HCT116 (cell line): ENCODE measurements around the gene GJB2. TPM values are rescaled to one million over a fixed set of nuclear protein-coding genes. Genes with fewer than 3 reads are reported as not detected.

Source experiments
- ATAC-seq: fragments of 200-7000 bp; cut with Tn5 transposase; 2 replicates; pipeline ENCODE4 v1.9.1; 2020; ENCODE audit warnings: mild to moderate bottlenecking, moderate library complexity
- Bru-seq: library from RNA; stranded (reverse); fragments of 400-500 nt; gene quantifications from one replicate; lab custom pipeline; 2021; lab: Mats Ljungman, UMichigan
- BruChase-seq, 2 experiments: library from RNA; stranded (reverse); fragments of 400-500 nt; gene quantifications; one replicate each; lab custom pipeline; 2021; lab: Mats Ljungman, UMichigan
- BruUV-seq: library from RNA; stranded (reverse); fragments of 400-500 nt; replicated peaks from 2 replicates; lab custom pipeline; 2021; lab: Mats Ljungman, UMichigan
- CTCF ChIA-PET: fragments of 300-600 bp; sonication (Branson Sonifier 250); formaldehyde crosslinking; loops from one replicate; lab custom pipeline; 2021; ENCODE audit warnings: antibody characterized with exemption; lab: Charles Lee
- POLR2A ChIA-PET: fragments of 300-600, 350-600 bp; sonication (Branson Sonifier 250); formaldehyde crosslinking; loops from one replicate; lab custom pipeline; 2021; ENCODE audit warnings: antibody characterized with exemption; lab: Charles Lee
- RAD21 ChIA-PET, 2 experiments: fragments of 300-600 bp; sonication (Branson Sonifier 250); formaldehyde crosslinking; loops; one replicate each; lab custom pipeline; 2023; ENCODE audit warnings: low total read pairs in 2 of 2; ENCODE audit not compliant: uncharacterized antibody in 2 of 2, unreplicated experiment in 2 of 2, low non-redundant PET in 1 of 2; lab: Charles Lee
- DNase-seq: peaks from one replicate; pipeline ENCODE4 v3.0.0-alpha.2; 2010; ENCODE audit warnings: low read depth, low spot score
- H2AFZ ChIP-seq: fragments of 200-600 bp; shearing (Covaris generic), sonication (generic); 2 replicates; pipeline ENCODE4 v1.6.1; 2017; ENCODE audit warnings: low read depth, mixed run types, mixed read lengths, antibody characterized with exemption, low read length; ENCODE audit not compliant: poor library complexity, severe bottlenecking
- H3K27ac ChIP-seq: 2 replicates; pipeline ENCODE4 v1.5.1; 2012; ENCODE audit warnings: low read depth, low read length
- H3K27me3 ChIP-seq: fragments of 200-600 bp; sonication (generic); 2 replicates; pipeline ENCODE4 v1.6.1; 2016; ENCODE audit warnings: mixed run types, low read length, mixed read lengths; ENCODE audit not compliant: insufficient read depth
- H3K36me3 ChIP-seq, 2 experiments: fragments of 200-500 bp in 1 of 2; fragments of 200-600 bp in 1 of 2; sonication (Bioruptor generic) in 1 of 2; sonication (generic) in 1 of 2; 2 replicates each; pipeline versions ENCODE4 v1.5.1 to v1.6.1; 2014 to 2016; ENCODE audit warnings: low read length in 2 of 2, inconsistent platforms in 1 of 2, mixed read lengths in 1 of 2, mixed run types in 1 of 2; ENCODE audit not compliant: insufficient read depth in 2 of 2, control insufficient read depth in 1 of 2
- H3K4me1 ChIP-seq, 2 experiments: fragments of 200-600 bp in 1 of 2; sonication (generic) in 1 of 2; 2 replicates each; pipeline versions ENCODE4 v1.5.1 to v1.6.1; 2012 to 2017; ENCODE audit warnings: low read length in 2 of 2, inconsistent platforms in 1 of 2, mild to moderate bottlenecking in 1 of 2, mixed read lengths in 1 of 2, mixed run types in 1 of 2, moderate library complexity in 1 of 2; ENCODE audit not compliant: insufficient read depth in 2 of 2, control insufficient read depth in 1 of 2
- H3K4me2 ChIP-seq: fragments of 200-600 bp; sonication (generic); 2 replicates; pipeline ENCODE4 v1.6.1; 2017; ENCODE audit warnings: mixed run types, low read length, mixed read lengths
- H3K4me3 ChIP-seq, 2 experiments: fragments of 200-600 bp in 1 of 2; sonication (generic) in 1 of 2; replicated peaks in 1 of 2; 2 replicates each; pipeline ENCODE4 v1.5.1; 2011 to 2016; ENCODE audit warnings: low read length in 2 of 2, control low read depth in 1 of 2, low read depth in 1 of 2, mild to moderate bottlenecking in 1 of 2, mixed read lengths in 1 of 2, mixed run types in 1 of 2
- H3K79me2 ChIP-seq: fragments of 200-600 bp; sonication (generic); 2 replicates; pipeline ENCODE4 v1.6.1; 2017; ENCODE audit warnings: mild to moderate bottlenecking, mixed run types, low read length, moderate library complexity, mixed read lengths; ENCODE audit not compliant: insufficient read depth
- H3K9ac ChIP-seq: fragments of 200-600 bp; sonication (generic); 2 replicates; pipeline ENCODE4 v1.6.1; 2016; ENCODE audit warnings: low read length, mixed read lengths
- H3K9me2 ChIP-seq: fragments of 200-600 bp; sonication (generic), shearing (Covaris generic); 2 replicates; pipeline ENCODE4 v1.6.1; 2017; ENCODE audit warnings: mixed run types, mild to moderate bottlenecking, moderate library complexity; ENCODE audit not compliant: insufficient read depth
- H3K9me3 ChIP-seq, 2 experiments: fragments of 200-500 bp in 1 of 2; fragments of 200-600 bp in 1 of 2; sonication (Bioruptor generic) in 1 of 2; sonication (generic) in 1 of 2; 2 replicates each; pipeline ENCODE4 v1.6.1; 2014 to 2017; ENCODE audit warnings: low read length in 2 of 2, mixed read lengths in 2 of 2, inconsistent platforms in 1 of 2, low read depth in 1 of 2, mild to moderate bottlenecking in 1 of 2, mixed run types in 1 of 2, moderate library complexity in 1 of 2; ENCODE audit not compliant: control insufficient read depth in 1 of 2, insufficient read depth in 1 of 2
- H4K20me1 ChIP-seq: fragments of 200-600 bp; sonication (generic), shearing (Covaris generic); 2 replicates; pipeline ENCODE4 v1.6.1; 2017; ENCODE audit warnings: mixed run types, mild to moderate bottlenecking, moderate library complexity; ENCODE audit not compliant: insufficient read depth
- POLR2AphosphoS5 ChIP-seq: IDR thresholded peaks from 2 replicates; pipeline ENCODE4 v1.6.1; 2011; ENCODE audit warnings: mild to moderate bottlenecking, low read depth, low read length, moderate library complexity
- REST ChIP-seq: IDR thresholded peaks from 2 replicates; pipeline ENCODE4 v1.6.1; 2012; ENCODE audit warnings: low read depth
- intact Hi-C: fragments of 100-400 bp; cut with micrococcal nuclease; formaldehyde crosslinking; loops from 2 replicates; pipeline ENCODE4 v1.10.0; 2022
- long read RNA-seq: library from polyadenylated mRNA; unstranded; transcript quantifications from one replicate; pipeline ENCODE4 v2.0.0, GENCODE V29; 2021; ENCODE audit not compliant: unreplicated experiment
- polyA plus RNA-seq: library from polyadenylated mRNA; unstranded; fragments of >200 nt; gene quantifications from 2 replicates; pipeline ENCODE4 v1.2.1, GENCODE V29; 2012; ENCODE audit warnings: missing spikeins
- total RNA-seq: library from RNA; stranded (reverse); gene quantifications from one replicate; pipeline ENCODE4 v1.2.1, GENCODE V29; 2021; ENCODE audit not compliant: unreplicated experiment
- TF ChIP-seq, protein P1 (sequence below): IDR thresholded peaks from 2 replicates; pipeline ENCODE4 v1.6.1; 2012

Gene GJB2
- 44.7 TPM for total RNA-seq
- 30.6 and 41.5 TPM in 2 replicates for polyA plus RNA-seq
- percentile 80 among the genes with signal in this experiment for Bru-seq, nascent RNA
- BruChase-seq, experiment 1, labeled RNA remaining after a 6-hour chase = percentile 88 among the genes with signal in this experiment
- BruChase-seq, experiment 2, labeled RNA remaining after a 2-hour chase = percentile 93 among the genes with signal in this experiment
- long read RNA-seq, transcript GJB2-201 (1 exons, 2,318 nt) = minor isoform, 6 of 109 reads
- long read RNA-seq, transcript GJB2-202 (2 exons, 2,290 nt) = major isoform, 102 of 109 reads
- long read RNA-seq, partial matches to known transcripts = 0 of 109 reads
- long read RNA-seq, other reads (novel, unspliced or antisense) = 1 of 109 reads

GRCh38 chr13:20192836-20193161 lies at the start of gene GJB2:
TSS of gene GJB2 (minus strand) at chr13:20192938. CDS start at chr13:20189581, 3,357 bp downstream.
- Histone ChIP-seq H3K79me2 (peaks cover 31% of the 10 kb centered on the region; the same call in 1 of the 2 replicates), H3K9me3 (no peaks in the 10 kb centered on the region), H3K4me1 (peaks cover 19 to 37% of the 10 kb centered on the region in 2 experiments), H3K4me3 (peak within 1 kb of the TSS; percentile 65 to 77), H2AFZ (peak within 1 kb of the TSS; percentile 74), H3K9me2 (no peaks in the 10 kb centered on the region), H4K20me1 (no peaks in the 10 kb centered on the region), H3K27ac (peak within 1 kb of the TSS; percentile 64), H3K9ac (peak within 1 kb of the TSS; percentile 74), H3K27me3 (peaks cover 10% of the 10 kb centered on the region; the same call in 1 of the 2 replicates), H3K36me3 (peaks cover 8 to 13% of the 10 kb centered on the region in 2 experiments; a peak in 2 of 4 replicates), H3K4me2 (peak within 1 kb of the TSS; percentile 100)
- intact Hi-C loops = loop anchor here (10.0 kb wide), 3 partner anchors 232 to 1282 kb away; partner anchors contain the start of gene IL17D
- TF ChIP-seq POLR2AphosphoS5 (peak; percentile 59), REST (no peak)
- TF ChIP-seq, protein P1, sequence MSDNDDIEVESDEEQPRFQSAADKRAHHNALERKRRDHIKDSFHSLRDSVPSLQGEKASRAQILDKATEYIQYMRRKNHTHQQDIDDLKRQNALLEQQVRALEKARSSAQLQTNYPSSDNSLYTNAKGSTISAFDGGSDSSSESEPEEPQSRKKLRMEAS = no peak
- ChIA-PET CTCF (no interaction called here), POLR2A (no interaction called here), RAD21 (no interaction called here)
- peak; percentile 74 for ATAC-seq
- no peak for DNase-seq
- no TSS peak for BruUV-seq
